AG09319 (cell line): ENCODE measurements around the gene PANX3.

Experiments
- DNase-seq: peaks from one replicate; pipeline ENCODE4 v3.0.0-alpha.2; 2010; ENCODE audit warnings: low read depth; ENCODE audit errors: extremely low read depth
- TF ChIP-seq, protein P1 (sequence below): IDR thresholded peaks from 2 replicates; pipeline ENCODE4 v1.5.1; 2011; ENCODE audit warnings: low read depth, mild to moderate bottlenecking, inconsistent platforms, low read length, moderate library complexity

Gene PANX3

DNA sequence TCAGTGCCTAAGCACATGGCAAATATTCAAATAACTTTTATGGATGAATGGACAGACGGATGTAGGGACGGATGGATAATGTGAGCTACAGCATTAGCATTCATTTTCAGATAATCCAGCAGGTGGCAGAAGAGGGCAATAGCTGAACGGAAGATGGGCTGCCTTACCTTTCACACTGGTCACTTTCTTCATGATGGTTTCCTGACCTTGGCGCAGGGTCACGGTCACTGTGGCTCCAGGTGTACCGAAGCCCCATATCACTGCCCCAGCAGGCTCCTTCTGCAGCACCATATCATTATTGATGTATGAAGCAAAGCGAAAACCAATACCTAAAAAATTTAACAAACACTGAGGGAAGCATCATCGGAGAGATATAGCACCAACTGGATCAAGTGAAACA is 58.0 kb downstream of the PANX3 start:
- TF ChIP-seq, protein P1, sequence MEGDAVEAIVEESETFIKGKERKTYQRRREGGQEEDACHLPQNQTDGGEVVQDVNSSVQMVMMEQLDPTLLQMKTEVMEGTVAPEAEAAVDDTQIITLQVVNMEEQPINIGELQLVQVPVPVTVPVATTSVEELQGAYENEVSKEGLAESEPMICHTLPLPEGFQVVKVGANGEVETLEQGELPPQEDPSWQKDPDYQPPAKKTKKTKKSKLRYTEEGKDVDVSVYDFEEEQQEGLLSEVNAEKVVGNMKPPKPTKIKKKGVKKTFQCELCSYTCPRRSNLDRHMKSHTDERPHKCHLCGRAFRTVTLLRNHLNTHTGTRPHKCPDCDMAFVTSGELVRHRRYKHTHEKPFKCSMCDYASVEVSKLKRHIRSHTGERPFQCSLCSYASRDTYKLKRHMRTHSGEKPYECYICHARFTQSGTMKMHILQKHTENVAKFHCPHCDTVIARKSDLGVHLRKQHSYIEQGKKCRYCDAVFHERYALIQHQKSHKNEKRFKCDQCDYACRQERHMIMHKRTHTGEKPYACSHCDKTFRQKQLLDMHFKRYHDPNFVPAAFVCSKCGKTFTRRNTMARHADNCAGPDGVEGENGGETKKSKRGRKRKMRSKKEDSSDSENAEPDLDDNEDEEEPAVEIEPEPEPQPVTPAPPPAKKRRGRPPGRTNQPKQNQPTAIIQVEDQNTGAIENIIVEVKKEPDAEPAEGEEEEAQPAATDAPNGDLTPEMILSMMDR: peak; percentile 74
- DNase-seq: peak; percentile 12
